Measurements from ENCODE around the gene LTN1. TPM values are rescaled to one million over a fixed set of nuclear protein-coding genes. Genes with fewer than 3 reads are reported as not detected.

The LTN1 gene
- polyA plus RNA-seq, 1 of the 3 experiments (the other 2 are of a cell fraction), result 3.2 TPM

DNA sequence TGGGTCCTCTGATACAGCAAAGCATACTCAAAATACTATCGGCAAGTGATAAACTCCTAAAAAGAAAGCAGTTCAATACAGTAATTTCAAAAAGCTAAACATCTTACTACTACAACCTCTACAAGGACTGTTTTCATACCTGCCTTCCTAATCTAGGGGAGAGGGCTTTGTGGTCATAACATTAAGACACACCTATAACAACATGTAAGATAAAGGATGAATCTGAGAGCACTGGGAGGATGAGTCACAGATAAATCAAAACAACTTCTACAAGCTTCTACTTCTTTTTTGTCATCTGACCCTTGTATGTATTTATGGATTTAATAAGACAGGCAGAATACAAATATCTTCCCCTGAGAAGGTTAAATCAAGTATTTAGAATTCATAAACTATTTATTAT is 40.0 kb downstream of the LTN1 start:
- H2AFZ ChIP-seq (ENCODE audit: low read depth), result no peak overlapping the region
- TF ChIP-seq FOSL2 (IDR thresholded peaks at IDR 0.05; ENCODE audit: borderline replicate concordance, low read depth), result no peak
- 92% methylated on average over 1 of the region's 1 CpG for WGBS (ENCODE audit: low lambda C conversion rate)
- H3K9me3 ChIP-seq, result no peaks in the 10 kb centered on the region
- peaks cover 7% of the 10 kb centered on the region; the same call in 1 of the 2 replicates for H3K79me2 ChIP-seq (ENCODE audit: insufficient read depth)
- peaks cover 5% of the 10 kb centered on the region for H3F3A ChIP-seq (replicated peaks; ENCODE audit: insufficient read depth)
- peaks cover 67 to 68% of the 10 kb centered on the region in 2 experiments for H3K36me3 ChIP-seq (replicated peaks in 1 of 2; ENCODE audit: control insufficient read depth in 1 of 2, insufficient read depth in 2 of 2, low read length in 1 of 2)
- CTCF ChIA-PET, result interaction anchor here (1.2 kb wide), 1 partner anchor 207 kb away, joined by 3 read pairs; no protein-coding TSS in a partner anchor
- no peaks in the 10 kb centered on the region for H3K27me3 ChIP-seq (ENCODE audit: insufficient read depth)
- DNase-seq, result no peak
- H3K27ac ChIP-seq (ENCODE audit: low read depth in 2 of 2, low read length in 1 of 2), result no peak overlapping the region
- H3K9me2 ChIP-seq, result no peaks in the 10 kb centered on the region
- POLR2A ChIA-PET, result no interaction called here
- no peaks in the 10 kb centered on the region for H3K4me1 ChIP-seq (ENCODE audit: control insufficient read depth in 1 of 2, insufficient read depth in 2 of 2, low read depth in 1 of 2, low read length in 1 of 2)
- no peak overlapping the region for H3K9ac ChIP-seq
- H3K4me3 ChIP-seq (ENCODE audit: low read depth in 2 of 2, low read length in 1 of 2), result no peak overlapping the region
- H3K4me2 ChIP-seq, result no peak overlapping the region
- no peaks in the 10 kb centered on the region for H4K20me1 ChIP-seq (ENCODE audit: insufficient read depth)

DNA sequence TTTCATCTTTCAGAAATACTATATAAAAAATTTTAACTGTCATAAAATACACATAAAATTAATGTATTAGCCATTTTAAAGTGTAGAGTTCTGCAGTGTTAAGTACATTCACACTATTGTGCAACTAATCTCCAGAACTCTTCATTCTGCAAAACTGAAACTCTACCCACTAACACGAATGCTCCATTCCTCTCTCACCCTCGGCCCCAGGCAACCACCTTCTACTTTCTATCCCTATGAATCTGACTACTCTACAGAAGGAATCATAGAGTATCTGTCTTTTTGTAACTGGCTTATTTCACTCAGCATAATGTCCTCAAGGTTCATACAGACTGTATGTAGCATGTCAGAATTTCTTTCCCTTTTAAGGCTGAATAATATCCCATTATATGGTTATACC is 43.4 kb downstream of the LTN1 start:
- no peaks in the 10 kb centered on the region for H3K9me2 ChIP-seq
- no peak overlapping the region for H3K9ac ChIP-seq
- peaks cover 66 to 76% of the 10 kb centered on the region in 2 experiments for H3K36me3 ChIP-seq (replicated peaks in 1 of 2; ENCODE audit: control insufficient read depth in 1 of 2, insufficient read depth in 2 of 2, low read length in 1 of 2)
- POLR2A ChIA-PET, result no interaction called here
- no peaks in the 10 kb centered on the region for H3K9me3 ChIP-seq
- DNase-seq, result no peak
- no peaks in the 10 kb centered on the region; the same call in 1 of the 2 replicates for H3K79me2 ChIP-seq (ENCODE audit: insufficient read depth)
- H4K20me1 ChIP-seq (ENCODE audit: insufficient read depth), result no peaks in the 10 kb centered on the region
- peaks cover 7% of the 10 kb centered on the region for H3F3A ChIP-seq (replicated peaks; ENCODE audit: insufficient read depth)
- H3K4me1 ChIP-seq (ENCODE audit: control insufficient read depth in 1 of 2, insufficient read depth in 2 of 2, low read depth in 1 of 2, low read length in 1 of 2), result peaks cover 2 to 9% of the 10 kb centered on the region in 2 experiments; a peak in 3 of 4 replicates
- CTCF ChIA-PET, result interaction anchor here (0.9 kb wide), 1 partner anchor 204 kb away, joined by 3 read pairs; no protein-coding TSS in a partner anchor
- no peak for TF ChIP-seq RAD21 (IDR thresholded peaks at IDR 0.05; ENCODE audit: low read length)
- no peak for TF ChIP-seq EP300 (IDR thresholded peaks at IDR 0.05; ENCODE audit: borderline replicate concordance in 1 of 2, low read depth in 1 of 2, low read length in 1 of 2)
- no peak for TF ChIP-seq YY1 (IDR thresholded peaks at IDR 0.05; ENCODE audit: low read depth)
- TF ChIP-seq, protein P1, sequence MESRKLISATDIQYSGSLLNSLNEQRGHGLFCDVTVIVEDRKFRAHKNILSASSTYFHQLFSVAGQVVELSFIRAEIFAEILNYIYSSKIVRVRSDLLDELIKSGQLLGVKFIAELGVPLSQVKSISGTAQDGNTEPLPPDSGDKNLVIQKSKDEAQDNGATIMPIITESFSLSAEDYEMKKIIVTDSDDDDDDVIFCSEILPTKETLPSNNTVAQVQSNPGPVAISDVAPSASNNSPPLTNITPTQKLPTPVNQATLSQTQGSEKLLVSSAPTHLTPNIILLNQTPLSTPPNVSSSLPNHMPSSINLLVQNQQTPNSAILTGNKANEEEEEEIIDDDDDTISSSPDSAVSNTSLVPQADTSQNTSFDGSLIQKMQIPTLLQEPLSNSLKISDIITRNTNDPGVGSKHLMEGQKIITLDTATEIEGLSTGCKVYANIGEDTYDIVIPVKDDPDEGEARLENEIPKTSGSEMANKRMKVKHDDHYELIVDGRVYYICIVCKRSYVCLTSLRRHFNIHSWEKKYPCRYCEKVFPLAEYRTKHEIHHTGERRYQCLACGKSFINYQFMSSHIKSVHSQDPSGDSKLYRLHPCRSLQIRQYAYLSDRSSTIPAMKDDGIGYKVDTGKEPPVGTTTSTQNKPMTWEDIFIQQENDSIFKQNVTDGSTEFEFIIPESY (IDR thresholded peaks at IDR 0.05; ENCODE audit: borderline replicate concordance, low read depth), result no peak
- TF ChIP-seq JUND (IDR thresholded peaks at IDR 0.05), result no peak
- TF ChIP-seq, protein P2, sequence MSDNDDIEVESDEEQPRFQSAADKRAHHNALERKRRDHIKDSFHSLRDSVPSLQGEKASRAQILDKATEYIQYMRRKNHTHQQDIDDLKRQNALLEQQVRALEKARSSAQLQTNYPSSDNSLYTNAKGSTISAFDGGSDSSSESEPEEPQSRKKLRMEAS (IDR thresholded peaks at IDR 0.05; ENCODE audit: low read depth), result no peak
- no peak for TF ChIP-seq SMC3 (IDR thresholded peaks at IDR 0.05; ENCODE audit: low read depth, low read length)
- TF ChIP-seq, protein P3, sequence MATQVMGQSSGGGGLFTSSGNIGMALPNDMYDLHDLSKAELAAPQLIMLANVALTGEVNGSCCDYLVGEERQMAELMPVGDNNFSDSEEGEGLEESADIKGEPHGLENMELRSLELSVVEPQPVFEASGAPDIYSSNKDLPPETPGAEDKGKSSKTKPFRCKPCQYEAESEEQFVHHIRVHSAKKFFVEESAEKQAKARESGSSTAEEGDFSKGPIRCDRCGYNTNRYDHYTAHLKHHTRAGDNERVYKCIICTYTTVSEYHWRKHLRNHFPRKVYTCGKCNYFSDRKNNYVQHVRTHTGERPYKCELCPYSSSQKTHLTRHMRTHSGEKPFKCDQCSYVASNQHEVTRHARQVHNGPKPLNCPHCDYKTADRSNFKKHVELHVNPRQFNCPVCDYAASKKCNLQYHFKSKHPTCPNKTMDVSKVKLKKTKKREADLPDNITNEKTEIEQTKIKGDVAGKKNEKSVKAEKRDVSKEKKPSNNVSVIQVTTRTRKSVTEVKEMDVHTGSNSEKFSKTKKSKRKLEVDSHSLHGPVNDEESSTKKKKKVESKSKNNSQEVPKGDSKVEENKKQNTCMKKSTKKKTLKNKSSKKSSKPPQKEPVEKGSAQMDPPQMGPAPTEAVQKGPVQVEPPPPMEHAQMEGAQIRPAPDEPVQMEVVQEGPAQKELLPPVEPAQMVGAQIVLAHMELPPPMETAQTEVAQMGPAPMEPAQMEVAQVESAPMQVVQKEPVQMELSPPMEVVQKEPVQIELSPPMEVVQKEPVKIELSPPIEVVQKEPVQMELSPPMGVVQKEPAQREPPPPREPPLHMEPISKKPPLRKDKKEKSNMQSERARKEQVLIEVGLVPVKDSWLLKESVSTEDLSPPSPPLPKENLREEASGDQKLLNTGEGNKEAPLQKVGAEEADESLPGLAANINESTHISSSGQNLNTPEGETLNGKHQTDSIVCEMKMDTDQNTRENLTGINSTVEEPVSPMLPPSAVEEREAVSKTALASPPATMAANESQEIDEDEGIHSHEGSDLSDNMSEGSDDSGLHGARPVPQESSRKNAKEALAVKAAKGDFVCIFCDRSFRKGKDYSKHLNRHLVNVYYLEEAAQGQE (IDR thresholded peaks at IDR 0.05; ENCODE audit: low read depth, low read length), result no peak
- no peak for TF ChIP-seq FOXJ3 (CRISPR knock-in tag; IDR thresholded peaks at IDR 0.05)
- TF ChIP-seq FOXM1 (IDR thresholded peaks at IDR 0.05; ENCODE audit: low read depth), result no peak
- no peak for TF ChIP-seq CHD2 (IDR thresholded peaks at IDR 0.05; ENCODE audit: low read length, partially characterized antibody)
- TF ChIP-seq MEF2A (IDR thresholded peaks at IDR 0.05; ENCODE audit: borderline replicate concordance, low read depth), result no peak
- TF ChIP-seq TCF12 (IDR thresholded peaks at IDR 0.05), result no peak
- no peak for TF ChIP-seq ELF1 (IDR thresholded peaks at IDR 0.05)
- TF ChIP-seq, protein P4, sequence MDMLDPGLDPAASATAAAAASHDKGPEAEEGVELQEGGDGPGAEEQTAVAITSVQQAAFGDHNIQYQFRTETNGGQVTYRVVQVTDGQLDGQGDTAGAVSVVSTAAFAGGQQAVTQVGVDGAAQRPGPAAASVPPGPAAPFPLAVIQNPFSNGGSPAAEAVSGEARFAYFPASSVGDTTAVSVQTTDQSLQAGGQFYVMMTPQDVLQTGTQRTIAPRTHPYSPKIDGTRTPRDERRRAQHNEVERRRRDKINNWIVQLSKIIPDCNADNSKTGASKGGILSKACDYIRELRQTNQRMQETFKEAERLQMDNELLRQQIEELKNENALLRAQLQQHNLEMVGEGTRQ (IDR thresholded peaks at IDR 0.05; ENCODE audit: borderline replicate concordance, low read depth, low read length), result no peak
- TF ChIP-seq TEAD4 (IDR thresholded peaks at IDR 0.05; ENCODE audit: borderline replicate concordance, insufficient read depth), result no peak
- TF ChIP-seq MXI1 (IDR thresholded peaks at IDR 0.05; ENCODE audit: low read depth, low read length), result no peak
- TF ChIP-seq TAF1 (IDR thresholded peaks at IDR 0.05; ENCODE audit: borderline replicate concordance, low read depth, low read length), result no peak
- TF ChIP-seq NRF1 (IDR thresholded peaks at IDR 0.05; ENCODE audit: low read depth, low read length), result no peak
- WGBS (ENCODE audit: low lambda C conversion rate), result 98% methylated on average over 2 of the region's 2 CpGs
- H2AFZ ChIP-seq (ENCODE audit: low read depth), result no peak overlapping the region
- no peak overlapping the region for H3K4me3 ChIP-seq (ENCODE audit: low read depth in 2 of 2, low read length in 1 of 2)
- no peak overlapping the region for H3K27ac ChIP-seq (ENCODE audit: low read depth in 2 of 2, low read length in 1 of 2)
- no peak overlapping the region for H3K4me2 ChIP-seq
- H3K27me3 ChIP-seq (ENCODE audit: insufficient read depth), result no peaks in the 10 kb centered on the region

All from SK-N-SH (cell line).